HCT116 (cell line): Measurements from ENCODE around the gene ADK.

Experiments
- CBX3 ChIP-seq: IDR thresholded peaks from 2 replicates; pipeline ENCODE4 v1.6.1; 2012; ENCODE audit warnings: low read depth
- CTCF ChIP-seq, 3 experiments: fragments of 200-600 bp in 1 of 3; sonication (generic) in 1 of 3; IDR thresholded peaks in 2 of 3; conservative IDR thresholded peaks in 1 of 3; 2 replicates each; pipeline ENCODE4 v1.5.1; 2012 to 2017; ENCODE audit warnings: low read depth in 2 of 3, low read length in 2 of 3, antibody characterized with exemption in 1 of 3, borderline replicate concordance in 1 of 3, control low read depth in 1 of 3, mild to moderate bottlenecking in 1 of 3, mixed read lengths in 1 of 3, mixed run types in 1 of 3, moderate library complexity in 1 of 3; ENCODE audit not compliant: insufficient read depth in 1 of 3
- EZH2phosphoT487 ChIP-seq: fragments of 200-600 bp; IDR thresholded peaks from 2 replicates; pipeline ENCODE4 v1.6.1; 2018; ENCODE audit warnings: antibody characterized with exemption, borderline replicate concordance
- FOSL1 ChIP-seq: IDR thresholded peaks from 2 replicates; pipeline ENCODE4 v1.6.1; 2012; ENCODE audit warnings: low read depth
- JUND ChIP-seq: IDR thresholded peaks from 2 replicates; pipeline ENCODE4 v1.6.1; 2012
- POLR2AphosphoS5 ChIP-seq: IDR thresholded peaks from 2 replicates; pipeline ENCODE4 v1.6.1; 2011; ENCODE audit warnings: mild to moderate bottlenecking, low read depth, low read length, moderate library complexity
- SIN3A ChIP-seq: IDR thresholded peaks from 2 replicates; pipeline ENCODE4 v1.6.1; 2012; ENCODE audit warnings: low read depth
- SP1 ChIP-seq: IDR thresholded peaks from 2 replicates; pipeline ENCODE4 v1.6.1; 2012; ENCODE audit warnings: low read depth
- TF ChIP-seq, protein P1 (sequence below): IDR thresholded peaks from 2 replicates; pipeline ENCODE4 v1.6.1; 2012; ENCODE audit warnings: low read depth

DNA sequence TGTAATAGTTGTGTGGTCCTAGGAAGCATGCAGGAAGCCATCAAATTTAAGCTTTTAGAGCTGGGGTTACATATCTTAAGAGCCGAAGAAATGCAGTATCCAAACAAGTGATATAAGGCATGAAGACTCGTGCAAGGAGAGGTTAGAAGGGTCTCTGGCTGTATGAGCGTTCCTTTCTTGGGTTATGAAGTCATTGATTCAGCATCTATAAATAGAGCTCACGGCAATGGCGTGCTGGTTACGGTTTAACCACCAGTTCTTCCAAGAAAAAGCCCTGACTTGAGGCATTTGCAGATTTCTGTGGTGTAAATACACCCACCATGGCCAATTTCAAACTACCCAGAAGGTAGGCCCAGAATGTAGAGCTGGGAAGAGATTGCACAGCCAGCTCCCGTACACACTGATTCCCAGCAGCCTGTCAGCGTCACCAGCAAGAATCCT lies 603.4 kb downstream of the ADK start:
- no peak for TF ChIP-seq CTCF (IDR thresholded peaks at IDR 0.05 in 2 of 3, conservative IDR thresholded peaks at IDR 0.05 in 1 of 3; ENCODE audit: borderline replicate concordance in 1 of 3, insufficient read depth in 1 of 3, low read depth in 2 of 3, low read length in 2 of 3)
- no peak for TF ChIP-seq SIN3A
- no peak for TF ChIP-seq EZH2phosphoT487
- no peak for TF ChIP-seq FOSL1
- no peak for TF ChIP-seq JUND
- no peak for TF ChIP-seq SP1
- no peak for TF ChIP-seq POLR2AphosphoS5
- TF ChIP-seq, protein P1, sequence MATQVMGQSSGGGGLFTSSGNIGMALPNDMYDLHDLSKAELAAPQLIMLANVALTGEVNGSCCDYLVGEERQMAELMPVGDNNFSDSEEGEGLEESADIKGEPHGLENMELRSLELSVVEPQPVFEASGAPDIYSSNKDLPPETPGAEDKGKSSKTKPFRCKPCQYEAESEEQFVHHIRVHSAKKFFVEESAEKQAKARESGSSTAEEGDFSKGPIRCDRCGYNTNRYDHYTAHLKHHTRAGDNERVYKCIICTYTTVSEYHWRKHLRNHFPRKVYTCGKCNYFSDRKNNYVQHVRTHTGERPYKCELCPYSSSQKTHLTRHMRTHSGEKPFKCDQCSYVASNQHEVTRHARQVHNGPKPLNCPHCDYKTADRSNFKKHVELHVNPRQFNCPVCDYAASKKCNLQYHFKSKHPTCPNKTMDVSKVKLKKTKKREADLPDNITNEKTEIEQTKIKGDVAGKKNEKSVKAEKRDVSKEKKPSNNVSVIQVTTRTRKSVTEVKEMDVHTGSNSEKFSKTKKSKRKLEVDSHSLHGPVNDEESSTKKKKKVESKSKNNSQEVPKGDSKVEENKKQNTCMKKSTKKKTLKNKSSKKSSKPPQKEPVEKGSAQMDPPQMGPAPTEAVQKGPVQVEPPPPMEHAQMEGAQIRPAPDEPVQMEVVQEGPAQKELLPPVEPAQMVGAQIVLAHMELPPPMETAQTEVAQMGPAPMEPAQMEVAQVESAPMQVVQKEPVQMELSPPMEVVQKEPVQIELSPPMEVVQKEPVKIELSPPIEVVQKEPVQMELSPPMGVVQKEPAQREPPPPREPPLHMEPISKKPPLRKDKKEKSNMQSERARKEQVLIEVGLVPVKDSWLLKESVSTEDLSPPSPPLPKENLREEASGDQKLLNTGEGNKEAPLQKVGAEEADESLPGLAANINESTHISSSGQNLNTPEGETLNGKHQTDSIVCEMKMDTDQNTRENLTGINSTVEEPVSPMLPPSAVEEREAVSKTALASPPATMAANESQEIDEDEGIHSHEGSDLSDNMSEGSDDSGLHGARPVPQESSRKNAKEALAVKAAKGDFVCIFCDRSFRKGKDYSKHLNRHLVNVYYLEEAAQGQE: no peak
- TF ChIP-seq CBX3: no peak
